HUES64 (cell line): ENCODE measurements around the gene CENPP.

Experiments used
- H3K27ac ChIP-seq: 2 replicates; pipeline ENCODE4 v1.7.0; 2013; ENCODE audit warnings: low read depth, low read length, inconsistent platforms
- H3K27me3 ChIP-seq: 2 replicates; pipeline ENCODE4 v1.6.1; 2013; ENCODE audit warnings: mild to moderate bottlenecking, low read length; ENCODE audit not compliant: insufficient read depth
- H3K36me3 ChIP-seq: 2 replicates; pipeline ENCODE4 v1.6.1; 2013; ENCODE audit warnings: mild to moderate bottlenecking, low read length; ENCODE audit not compliant: insufficient read depth
- H3K4me1 ChIP-seq: 2 replicates; pipeline ENCODE4 v1.6.1; 2013; ENCODE audit warnings: mild to moderate bottlenecking, low read length, moderate library complexity; ENCODE audit not compliant: insufficient read depth
- H3K4me3 ChIP-seq: 2 replicates; pipeline ENCODE4 v1.5.1; 2013; ENCODE audit warnings: mild to moderate bottlenecking, low read length, moderate library complexity
- H3K9ac ChIP-seq: 2 replicates; pipeline ENCODE4 v1.6.1; 2013; ENCODE audit warnings: mild to moderate bottlenecking, low read depth, low read length
- H3K9me3 ChIP-seq: 2 replicates; pipeline ENCODE4 v1.6.1; 2013; ENCODE audit warnings: low read depth, low read length; ENCODE audit not compliant: insufficient read depth
- WGBS: fragments of 150-250, 120-280 bp; methylation state at CpG from one replicate; pipeline ENCODE4 v1.1.7; 2013; ENCODE audit warnings: missing lambda C conversion rate; 5-methylcytosine and 5-hydroxymethylcytosine counted together

The CENPP gene

GRCh38 chr9:92345582-92345981 is 19.8 kb downstream of the CENPP start:
- peaks cover 21% of the 10 kb centered on the region for H3K36me3 ChIP-seq
- no peak overlapping the region for H3K9ac ChIP-seq
- H3K27ac ChIP-seq = no peak overlapping the region
- H3K4me1 ChIP-seq = no peaks in the 10 kb centered on the region
- H3K4me3 ChIP-seq = no peak overlapping the region
- peaks cover 3% of the 10 kb centered on the region; the same call in 1 of the 2 replicates for H3K9me3 ChIP-seq
- no peaks in the 10 kb centered on the region for H3K27me3 ChIP-seq

GRCh38 chr9:92349771-92350739 is 24.3 kb downstream of the CENPP start:
- Histone ChIP-seq H3K9ac (no peak overlapping the region), H3K9me3 (peaks cover 4% of the 10 kb centered on the region; the same call in 1 of the 2 replicates), H3K4me1 (no peaks in the 10 kb centered on the region), H3K27ac (no peak overlapping the region), H3K36me3 (peaks cover 17% of the 10 kb centered on the region; the same call in 1 of the 2 replicates), H3K27me3 (no peaks in the 10 kb centered on the region), H3K4me3 (no peak overlapping the region)
- WGBS = 94% methylated on average over 5 of the region's 7 CpGs

DNA sequence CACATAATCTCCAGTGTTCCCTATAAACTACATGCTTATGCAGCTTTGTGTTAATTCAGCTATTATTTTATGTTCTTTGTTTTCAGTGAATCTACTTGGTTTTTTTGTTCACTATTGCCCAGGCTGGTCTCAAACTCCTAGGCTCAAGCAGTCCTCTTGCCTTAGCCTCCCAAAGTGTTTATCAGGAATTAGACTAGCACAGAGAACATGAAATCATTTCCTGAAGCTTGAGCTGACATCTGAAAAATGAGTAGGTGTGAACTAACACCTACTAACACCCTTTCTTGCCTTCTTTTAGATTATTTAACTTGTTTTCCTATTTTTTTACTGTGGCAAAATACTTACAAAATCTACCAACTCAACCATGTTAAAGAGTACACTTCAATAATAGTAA is 25.0 kb downstream of the CENPP start:
- no peaks in the 10 kb centered on the region for H3K27me3 ChIP-seq
- no peak overlapping the region for H3K27ac ChIP-seq
- peaks cover 14% of the 10 kb centered on the region; the same call in 1 of the 2 replicates for H3K36me3 ChIP-seq
- H3K9me3 ChIP-seq = peaks cover 4% of the 10 kb centered on the region; the same call in 1 of the 2 replicates
- no peaks in the 10 kb centered on the region for H3K4me1 ChIP-seq
- H3K9ac ChIP-seq = no peak overlapping the region
- H3K4me3 ChIP-seq = no peak overlapping the region

DNA sequence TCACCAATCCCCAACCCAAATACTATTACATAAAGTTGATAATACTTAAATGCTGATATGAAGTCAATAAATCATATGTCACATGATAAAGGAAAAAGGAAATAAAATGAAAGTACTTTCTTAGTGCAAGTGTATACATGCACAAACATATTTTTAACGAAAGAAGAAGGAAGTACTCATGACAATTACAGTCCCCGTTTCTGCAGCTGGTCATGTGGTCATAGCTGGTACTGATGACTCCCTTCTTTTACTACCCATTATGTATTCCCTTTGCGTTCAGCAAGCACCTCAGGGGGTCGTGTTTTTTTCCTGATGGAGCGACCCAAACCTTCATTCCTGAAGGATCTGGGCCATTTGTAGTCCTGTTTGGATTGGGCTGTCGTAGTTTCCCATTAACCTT is 27.3 kb downstream of the CENPP start:
- peaks cover 4% of the 10 kb centered on the region for H3K9me3 ChIP-seq
- no peak overlapping the region for H3K9ac ChIP-seq
- H3K27me3 ChIP-seq = no peaks in the 10 kb centered on the region
- WGBS = 95% methylated on average over 6 of the region's 6 CpGs
- no peak overlapping the region for H3K4me3 ChIP-seq
- no peak overlapping the region for H3K27ac ChIP-seq
- no peaks in the 10 kb centered on the region for H3K4me1 ChIP-seq
- H3K36me3 ChIP-seq = peaks cover 9% of the 10 kb centered on the region; the same call in 1 of the 2 replicates

DNA sequence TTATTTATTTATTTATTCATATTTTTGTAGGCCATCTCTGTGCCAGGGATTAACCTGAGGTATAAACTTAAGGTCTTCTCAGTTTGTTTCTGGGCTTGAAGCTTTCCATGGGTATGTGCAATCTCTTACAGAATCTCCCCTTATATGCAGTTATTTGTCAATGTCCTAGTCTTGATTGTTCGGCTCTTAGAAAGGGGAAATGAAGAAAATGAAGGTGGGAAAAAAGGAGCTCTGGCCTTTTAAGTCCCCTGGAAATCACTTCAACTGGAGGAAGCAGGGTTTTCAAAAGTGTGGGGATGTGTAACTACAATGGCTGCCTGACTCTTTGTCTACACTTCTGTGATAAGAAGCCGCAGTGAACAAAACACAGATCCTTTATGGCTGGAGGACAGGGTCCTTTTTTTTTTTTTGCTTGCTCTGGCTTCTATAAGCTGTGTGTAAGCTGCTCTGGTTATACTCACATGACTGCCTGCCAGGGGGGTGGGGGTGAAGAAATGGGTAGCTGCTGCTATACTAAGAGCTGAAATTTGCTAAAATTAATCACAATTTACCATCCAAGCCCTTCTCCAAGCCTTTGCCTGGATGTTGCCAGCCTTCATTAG is 33.7 kb downstream of the CENPP start:
- no peak overlapping the region for H3K27ac ChIP-seq
- no peak overlapping the region for H3K4me3 ChIP-seq
- H3K4me1 ChIP-seq = no peaks in the 10 kb centered on the region
- H3K27me3 ChIP-seq = no peaks in the 10 kb centered on the region
- 93% methylated on average over 2 of the region's 2 CpGs for WGBS
- no peak overlapping the region for H3K9ac ChIP-seq
- no peaks in the 10 kb centered on the region for H3K36me3 ChIP-seq
- peaks cover under 1% of the 10 kb centered on the region for H3K9me3 ChIP-seq

GRCh38 chr9:92360083-92360482 is 34.3 kb downstream of the CENPP start:
- Histone ChIP-seq H3K27ac (no peak overlapping the region), H3K4me3 (no peak overlapping the region), H3K36me3 (no peaks in the 10 kb centered on the region), H3K4me1 (no peaks in the 10 kb centered on the region), H3K9ac (no peak overlapping the region), H3K27me3 (no peaks in the 10 kb centered on the region), H3K9me3 (no peaks in the 10 kb centered on the region; the same call in 1 of the 2 replicates)
- WGBS = 100% methylated on average over 1 of the region's 3 CpGs

DNA sequence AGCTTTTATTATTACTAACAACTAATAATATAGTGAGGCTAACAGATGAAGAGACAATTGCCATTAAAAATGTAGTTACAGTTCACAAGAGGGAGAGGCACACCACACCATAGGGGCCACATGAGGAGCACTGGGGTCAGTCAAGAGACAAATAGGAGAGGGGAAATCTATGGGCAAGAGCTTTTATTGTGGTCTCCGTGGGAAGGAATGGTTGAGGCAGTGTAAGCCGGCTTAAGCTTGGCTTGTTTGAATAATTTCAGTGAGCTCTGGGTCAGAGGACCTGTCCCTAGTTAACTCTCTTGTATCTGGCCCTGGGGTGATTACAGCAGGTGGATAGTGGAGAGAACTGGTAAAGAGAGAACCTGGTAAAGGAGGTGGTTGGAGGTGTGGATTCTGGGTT is 43.3 kb downstream of the CENPP start:
- 10% methylated on average over 2 of the region's 2 CpGs for WGBS
- no peak overlapping the region for H3K4me3 ChIP-seq

GRCh38 chr9:92373167-92373566 is 47.4 kb downstream of the CENPP start:
- Histone ChIP-seq H3K9ac (no peak overlapping the region), H3K27ac (no peak overlapping the region), H3K4me3 (no peak overlapping the region), H3K4me1 (peaks cover 15% of the 10 kb centered on the region; the same call in 1 of the 2 replicates), H3K36me3 (no peaks in the 10 kb centered on the region), H3K27me3 (no peaks in the 10 kb centered on the region), H3K9me3 (no peaks in the 10 kb centered on the region)
- WGBS = 100% methylated on average over 1 of the region's 2 CpGs

More for the DNA sequence above, 43.3 kb downstream of the CENPP start:
- no peak overlapping the region for H3K27ac ChIP-seq
- 0 out of 2 replicates have a peak, but pooled peaks cover 4% of the 10 kb centered on the region for H3K36me3 ChIP-seq
- 0 out of 2 replicates have a peak, but pooled peaks cover 3% of the 10 kb centered on the region for H3K4me1 ChIP-seq
- H3K27me3 ChIP-seq = no peaks in the 10 kb centered on the region
- no peaks in the 10 kb centered on the region for H3K9me3 ChIP-seq
- H3K9ac ChIP-seq = no peak overlapping the region

- Histone ChIP-seq H3K27ac (no peak overlapping the region), H3K4me1 (peaks cover 39% of the 10 kb centered on the region), H3K36me3 (no peaks in the 10 kb centered on the region), H3K9me3 (no peaks in the 10 kb centered on the region), H3K9ac (no peak overlapping the region), H3K4me3 (no peak overlapping the region), H3K27me3 (no peaks in the 10 kb centered on the region)
- 91% methylated on average over 1 of the region's 2 CpGs for WGBS
Observed at GRCh38 chr9:92377876-92378275, 52.1 kb downstream of the CENPP start.

DNA sequence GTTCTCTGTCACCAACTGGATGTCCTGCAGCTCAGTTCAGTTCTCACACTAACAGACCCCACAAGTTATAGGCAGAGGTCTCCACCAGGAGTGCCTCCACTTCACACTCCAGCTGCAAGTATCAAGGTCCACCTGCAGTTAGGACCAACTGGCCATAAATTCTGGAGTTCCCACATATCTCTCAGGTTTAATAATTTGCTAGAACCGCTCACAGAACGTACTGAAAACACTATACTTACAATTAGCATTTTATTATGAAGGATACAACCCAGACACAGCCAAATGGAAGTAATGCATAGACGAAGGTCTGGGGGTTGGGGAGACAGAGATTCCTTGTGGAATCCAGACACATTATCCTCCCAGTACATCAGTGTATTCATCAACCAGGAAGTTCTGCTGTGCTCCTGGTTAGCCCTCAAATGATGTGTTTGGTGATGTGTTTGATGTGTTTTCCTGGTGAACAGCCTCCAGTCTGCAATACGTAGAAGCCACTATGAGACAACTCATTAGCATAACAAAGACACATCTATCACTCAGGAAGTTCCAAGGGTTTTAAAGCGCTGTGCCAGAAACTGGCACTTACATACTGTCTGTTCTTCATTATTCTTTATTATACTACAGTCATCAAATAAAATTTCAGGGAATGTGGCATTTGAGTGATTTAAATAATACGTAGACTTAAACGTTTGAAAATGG is 53.3 kb downstream of the CENPP start:
- no peaks in the 10 kb centered on the region for H3K27me3 ChIP-seq
- 62% methylated on average over 6 of the region's 7 CpGs for WGBS
- no peaks in the 10 kb centered on the region for H3K36me3 ChIP-seq
- H3K4me3 ChIP-seq = no peak overlapping the region
- peaks cover 39% of the 10 kb centered on the region for H3K4me1 ChIP-seq
- H3K27ac ChIP-seq = no peak overlapping the region
- H3K9ac ChIP-seq = no peak overlapping the region
- no peaks in the 10 kb centered on the region for H3K9me3 ChIP-seq

GRCh38 chr9:92380603-92381002 is 54.9 kb downstream of the CENPP start:
- Histone ChIP-seq H3K27me3 (no peaks in the 10 kb centered on the region), H3K4me3 (no peak overlapping the region), H3K4me1 (peaks cover 39% of the 10 kb centered on the region), H3K36me3 (no peaks in the 10 kb centered on the region), H3K9me3 (no peaks in the 10 kb centered on the region), H3K9ac (no peak overlapping the region), H3K27ac (no peak overlapping the region)
- WGBS = 98% methylated on average over 2 of the region's 2 CpGs
